Measurements from ENCODE around the gene BLID.

The BLID gene

GRCh38 chr11:122150216-122151124 is 34.5 kb upstream of the BLID start:
- Mint-ChIP-seq H3K9me3 (no peaks in the 10 kb centered on the region), H3K4me1 (no peaks in the 10 kb centered on the region), H3K27ac (no peak overlapping the region), H3K36me3 (no peaks in the 10 kb centered on the region), H3K27me3 (no peaks in the 10 kb centered on the region), H3K4me3 (no peak overlapping the region)
- CTCF ChIA-PET, result no interaction called here
- DNase-seq, result no peak

GRCh38 chr11:122149202-122149601 is 33.2 kb upstream of the BLID start:
- no peaks in the 10 kb centered on the region for H3K4me1 Mint-ChIP-seq
- H3K27ac Mint-ChIP-seq, result no peak overlapping the region

GRCh38 chr11:122146475-122146874 is 30.5 kb upstream of the BLID start:
- Mint-ChIP-seq H3K27me3 (no peaks in the 10 kb centered on the region), H3K9me3 (no peaks in the 10 kb centered on the region), H3K27ac (no peak overlapping the region), H3K36me3 (no peaks in the 10 kb centered on the region), H3K4me1 (no peaks in the 10 kb centered on the region), H3K4me3 (no peak overlapping the region)
- no peak for DNase-seq
- CTCF ChIA-PET, result interaction anchor here (0.7 kb wide), 1 partner anchor 69 kb away, joined by 5 read pairs; no protein-coding TSS in a partner anchor

More at GRCh38 chr11:122149202-122149601, 33.2 kb upstream of the BLID start:
- Mint-ChIP-seq H3K27me3 (no peaks in the 10 kb centered on the region), H3K36me3 (no peaks in the 10 kb centered on the region), H3K9me3 (no peaks in the 10 kb centered on the region), H3K4me3 (no peak overlapping the region)
- DNase-seq, result no peak
- CTCF ChIA-PET, result no interaction called here

- CTCF ChIA-PET, result no interaction called here
- Mint-ChIP-seq H3K27me3 (no peaks in the 10 kb centered on the region), H3K4me1 (no peaks in the 10 kb centered on the region), H3K36me3 (no peaks in the 10 kb centered on the region), H3K4me3 (no peak overlapping the region), H3K27ac (no peak overlapping the region), H3K9me3 (no peaks in the 10 kb centered on the region)
- no peak for DNase-seq
These were observed 29.8 kb upstream of the BLID start for GRCh38 chr11:122145715-122146274.

- H3K4me1 Mint-ChIP-seq, result no peaks in the 10 kb centered on the region
- no peak overlapping the region for H3K27ac Mint-ChIP-seq
- CTCF ChIA-PET, result no interaction called here
- no peak overlapping the region for H3K4me3 Mint-ChIP-seq
- no peaks in the 10 kb centered on the region for H3K36me3 Mint-ChIP-seq
- DNase-seq, result no peak
- no peaks in the 10 kb centered on the region for H3K27me3 Mint-ChIP-seq
- H3K9me3 Mint-ChIP-seq, result no peaks in the 10 kb centered on the region
These were observed 28.7 kb upstream of the BLID start for GRCh38 chr11:122144752-122145151.

GRCh38 chr11:122141725-122142124 is 25.7 kb upstream of the BLID start:
- no peak overlapping the region for H3K4me3 Mint-ChIP-seq
- H3K36me3 Mint-ChIP-seq, result no peaks in the 10 kb centered on the region
- DNase-seq, result no peak
- no peaks in the 10 kb centered on the region for H3K4me1 Mint-ChIP-seq
- no peaks in the 10 kb centered on the region for H3K9me3 Mint-ChIP-seq
- H3K27me3 Mint-ChIP-seq, result no peaks in the 10 kb centered on the region
- CTCF ChIA-PET, result no interaction called here
- no peak overlapping the region for H3K27ac Mint-ChIP-seq

GRCh38 chr11:122140500-122140899 is 24.5 kb upstream of the BLID start:
- H3K4me1 Mint-ChIP-seq, result no peaks in the 10 kb centered on the region
- CTCF ChIA-PET, result no interaction called here
- no peaks in the 10 kb centered on the region for H3K9me3 Mint-ChIP-seq
- no peaks in the 10 kb centered on the region for H3K36me3 Mint-ChIP-seq
- H3K27me3 Mint-ChIP-seq, result no peaks in the 10 kb centered on the region
- no peak overlapping the region for H3K4me3 Mint-ChIP-seq
- H3K27ac Mint-ChIP-seq, result no peak overlapping the region
- no peak for DNase-seq

GRCh38 chr11:122139595-122139866 is 23.5 kb upstream of the BLID start:
- H3K9me3 Mint-ChIP-seq, result no peaks in the 10 kb centered on the region
- no peak overlapping the region for H3K27ac Mint-ChIP-seq
- no peaks in the 10 kb centered on the region for H3K4me1 Mint-ChIP-seq
- H3K4me3 Mint-ChIP-seq, result no peak overlapping the region
- H3K27me3 Mint-ChIP-seq, result no peaks in the 10 kb centered on the region
- DNase-seq, result no peak
- CTCF ChIA-PET, result interaction anchor here (1.3 kb wide), 1 partner anchor 31 kb away, joined by 4 read pairs; no protein-coding TSS in a partner anchor
- no peaks in the 10 kb centered on the region for H3K36me3 Mint-ChIP-seq

GRCh38 chr11:122138744-122139594 is 23.0 kb upstream of the BLID start:
- CTCF ChIA-PET, result interaction anchor here (1.3 kb wide), 1 partner anchor 31 kb away, joined by 4 read pairs; no protein-coding TSS in a partner anchor
- no peaks in the 10 kb centered on the region for H3K9me3 Mint-ChIP-seq
- H3K27ac Mint-ChIP-seq, result no peak overlapping the region
- no peaks in the 10 kb centered on the region for H3K4me1 Mint-ChIP-seq
- no peak overlapping the region for H3K4me3 Mint-ChIP-seq
- no peaks in the 10 kb centered on the region for H3K27me3 Mint-ChIP-seq
- no peak for DNase-seq
- H3K36me3 Mint-ChIP-seq, result no peaks in the 10 kb centered on the region

- CTCF ChIA-PET, result no interaction called here
- no peak for DNase-seq
These were observed 21.2 kb upstream of the BLID start for GRCh38 chr11:122137078-122137793.

GRCh38 chr11:122131126-122131525 is 15.1 kb upstream of the BLID start:
- DNase-seq, result no peak
- H3K27ac Mint-ChIP-seq, result no peak overlapping the region
- no peak overlapping the region for H3K4me3 Mint-ChIP-seq
- no peaks in the 10 kb centered on the region for H3K36me3 Mint-ChIP-seq
- no peaks in the 10 kb centered on the region for H3K9me3 Mint-ChIP-seq
- H3K27me3 Mint-ChIP-seq, result no peaks in the 10 kb centered on the region
- H3K4me1 Mint-ChIP-seq, result no peaks in the 10 kb centered on the region
- CTCF ChIA-PET, result no interaction called here

More at GRCh38 chr11:122137078-122137793, 21.2 kb upstream of the BLID start:
- no peaks in the 10 kb centered on the region for H3K27me3 Mint-ChIP-seq
- H3K9me3 Mint-ChIP-seq, result no peaks in the 10 kb centered on the region
- no peaks in the 10 kb centered on the region for H3K4me1 Mint-ChIP-seq
- H3K4me3 Mint-ChIP-seq, result no peak overlapping the region
- no peaks in the 10 kb centered on the region for H3K36me3 Mint-ChIP-seq
- no peak overlapping the region for H3K27ac Mint-ChIP-seq

GRCh38 chr11:122128146-122128545 is 12.1 kb upstream of the BLID start:
- CTCF ChIA-PET, result interaction anchor here (1.3 kb wide), 1 partner anchor 20 kb away, joined by 3 read pairs; no protein-coding TSS in a partner anchor
- Mint-ChIP-seq H3K4me1 (no peaks in the 10 kb centered on the region), H3K4me3 (no peak overlapping the region), H3K36me3 (no peaks in the 10 kb centered on the region), H3K27me3 (no peaks in the 10 kb centered on the region), H3K9me3 (no peaks in the 10 kb centered on the region), H3K27ac (no peak overlapping the region)
- DNase-seq, result no peak

- no peak overlapping the region for H3K4me3 Mint-ChIP-seq
- CTCF ChIA-PET, result no interaction called here
These were observed 11.0 kb upstream of the BLID start for GRCh38 chr11:122127020-122127419.

More at GRCh38 chr11:122127020-122127419, 11.0 kb upstream of the BLID start:
- Mint-ChIP-seq H3K36me3 (no peaks in the 10 kb centered on the region), H3K27me3 (no peaks in the 10 kb centered on the region), H3K4me1 (no peaks in the 10 kb centered on the region), H3K27ac (no peak overlapping the region), H3K9me3 (no peaks in the 10 kb centered on the region)
- no peak for DNase-seq

All from activated naive CD4-positive, alpha-beta T cell treated with anti-CD3 and anti-CD28 coated beads, Interleukin-2, amount 10 ng/mL, durations not matched to agents 7 days and 5 days (primary cell).